NB4 (cell line): ENCODE measurements around the gene GRIN2A.

Experiments
- CTCF ChIP-seq: IDR thresholded peaks from one replicate; pipeline ENCODE4 v1.5.1; 2012; ENCODE audit warnings: low read depth, low read length
- POLR2A ChIP-seq: IDR thresholded peaks from 2 replicates; pipeline ENCODE4 v1.6.1; 2011; ENCODE audit warnings: mild to moderate bottlenecking; ENCODE audit not compliant: insufficient read length; ENCODE audit errors: extremely low read depth

- TF ChIP-seq CTCF (no peak), POLR2A (no peak)
Measured at GRCh38 chr16:10069374-10069773, 112.9 kb downstream of the GRIN2A start.
